Measurements from ENCODE around the gene UNC5B. TPM values are rescaled to one million over a fixed set of nuclear protein-coding genes. Genes with fewer than 3 reads are reported as not detected.

The UNC5B gene
- polyA plus RNA-seq, 1 donor (not counting 4 experiments of a cell fraction or from before 2014, with no cell fraction given) = 1.1 TPM

DNA sequence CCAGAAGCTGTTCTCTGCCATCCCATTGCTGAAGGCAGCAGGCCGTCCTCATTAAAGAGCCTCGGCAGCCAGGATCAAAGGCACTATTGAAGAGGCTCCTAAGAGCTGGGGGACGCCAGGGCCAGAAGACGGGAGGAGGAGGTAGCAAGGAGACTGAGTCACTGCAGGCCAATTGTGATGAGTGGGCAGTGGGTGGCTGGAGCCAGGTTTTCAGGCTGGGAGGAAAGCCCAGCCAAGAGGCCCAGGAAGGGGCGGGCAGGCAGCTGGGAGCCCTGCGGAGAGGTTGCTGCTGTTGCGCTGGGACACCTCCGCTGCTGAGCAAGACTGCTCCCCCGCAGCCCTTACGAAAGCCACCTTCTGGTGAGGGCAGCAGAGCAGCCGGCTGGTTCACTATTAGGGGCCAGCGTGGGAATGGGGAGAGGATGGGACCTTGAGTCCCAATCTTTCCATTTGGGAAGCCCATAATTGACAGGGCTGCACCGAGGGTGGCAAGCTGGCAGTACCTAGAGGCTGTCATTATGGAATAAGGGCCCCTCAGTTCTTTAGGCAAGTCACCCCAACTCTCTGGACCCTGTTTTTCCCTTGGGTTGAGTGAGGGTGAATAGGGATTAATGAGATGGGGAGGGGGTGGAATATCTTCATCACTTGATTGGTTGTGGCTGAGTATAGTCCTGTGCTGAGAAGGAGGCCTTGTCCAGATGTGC, 48.4 kb downstream of the UNC5B start:
- Histone ChIP-seq H3K4me2 (ENCODE audit: control insufficient read depth, extremely low read depth, insufficient read depth, low read depth, low read length) (no peak overlapping the region), H3K9ac (ENCODE audit: control insufficient read depth, extremely low read depth, insufficient read depth, low read length) (no peak overlapping the region)
- no peak for DNase-seq (ENCODE audit: low read depth, low spot score)

DNA sequence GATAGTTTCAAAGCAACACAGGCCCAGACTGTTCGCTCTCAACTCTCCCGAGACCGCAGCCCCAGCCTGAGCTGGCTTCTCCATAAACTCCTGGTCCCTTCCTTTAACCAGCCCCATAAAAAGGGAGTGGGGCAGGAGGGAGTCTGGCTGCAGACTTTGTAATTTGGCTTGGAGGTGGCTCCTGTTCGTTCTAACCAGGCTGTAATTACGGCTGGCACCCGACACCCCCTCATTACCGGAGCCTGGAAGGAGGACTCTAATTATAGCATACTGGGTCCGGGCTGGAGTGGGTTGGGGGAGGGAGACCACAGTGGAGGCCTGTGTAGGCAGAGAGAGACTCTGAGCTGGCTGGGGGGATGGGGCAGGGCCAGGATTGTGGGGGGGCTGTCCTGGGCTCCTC, 49.7 kb downstream of the UNC5B start:
- no peaks in the 10 kb centered on the region for H4K20me1 ChIP-seq (ENCODE audit: control insufficient read depth, extremely low read depth, insufficient read depth, low read length)
- H3K27me3 ChIP-seq (ENCODE audit: control insufficient read depth, extremely low read depth, insufficient read depth, low read length) = no peaks in the 10 kb centered on the region
- no peaks in the 10 kb centered on the region for H3K79me2 ChIP-seq (ENCODE audit: control insufficient read depth, insufficient read depth, low read length)
- no peak overlapping the region for H3K4me2 ChIP-seq (ENCODE audit: control insufficient read depth, extremely low read depth, insufficient read depth, low read depth, low read length)
- TF ChIP-seq, protein P1, sequence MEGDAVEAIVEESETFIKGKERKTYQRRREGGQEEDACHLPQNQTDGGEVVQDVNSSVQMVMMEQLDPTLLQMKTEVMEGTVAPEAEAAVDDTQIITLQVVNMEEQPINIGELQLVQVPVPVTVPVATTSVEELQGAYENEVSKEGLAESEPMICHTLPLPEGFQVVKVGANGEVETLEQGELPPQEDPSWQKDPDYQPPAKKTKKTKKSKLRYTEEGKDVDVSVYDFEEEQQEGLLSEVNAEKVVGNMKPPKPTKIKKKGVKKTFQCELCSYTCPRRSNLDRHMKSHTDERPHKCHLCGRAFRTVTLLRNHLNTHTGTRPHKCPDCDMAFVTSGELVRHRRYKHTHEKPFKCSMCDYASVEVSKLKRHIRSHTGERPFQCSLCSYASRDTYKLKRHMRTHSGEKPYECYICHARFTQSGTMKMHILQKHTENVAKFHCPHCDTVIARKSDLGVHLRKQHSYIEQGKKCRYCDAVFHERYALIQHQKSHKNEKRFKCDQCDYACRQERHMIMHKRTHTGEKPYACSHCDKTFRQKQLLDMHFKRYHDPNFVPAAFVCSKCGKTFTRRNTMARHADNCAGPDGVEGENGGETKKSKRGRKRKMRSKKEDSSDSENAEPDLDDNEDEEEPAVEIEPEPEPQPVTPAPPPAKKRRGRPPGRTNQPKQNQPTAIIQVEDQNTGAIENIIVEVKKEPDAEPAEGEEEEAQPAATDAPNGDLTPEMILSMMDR (optimal IDR thresholded peaks at IDR 0.05 in 1 of 3, IDR thresholded peaks at IDR 0.05 in 1 of 3, conservative IDR thresholded peaks at IDR 0.05 in 1 of 3; ENCODE audit: extremely low read depth in 1 of 3, insufficient read depth in 2 of 3, low read length in 3 of 3) = no peak
- no peak overlapping the region for H2AFZ ChIP-seq (ENCODE audit: control insufficient read depth, low read length)
- H3K9me1 ChIP-seq (ENCODE audit: control insufficient read depth, extremely low read depth, insufficient read depth, low read length) = no peaks in the 10 kb centered on the region
- H3K36me3 ChIP-seq (ENCODE audit: control insufficient read depth in 2 of 2, extremely low read depth in 1 of 2, insufficient read depth in 2 of 2, low read length in 2 of 2) = no peaks in the 10 kb centered on the region
- DNase-seq (ENCODE audit: low read depth, low spot score) (no peak), FAIRE-seq (no peak)
- H3K4me3 ChIP-seq (ENCODE audit: control insufficient read depth in 2 of 3, extremely low read depth in 1 of 3, insufficient read depth in 2 of 3, low read depth in 1 of 3, low read length in 3 of 3) = no peak overlapping the region
- dilution Hi-C loops (cut with MboI; ENCODE audit: extremely low pct_ligation_motif_present, low sequenced_read_pairs) = no loop called here
- H3K27ac ChIP-seq (ENCODE audit: control insufficient read depth, insufficient read depth, low read length) = no peak overlapping the region
- H3K9me3 ChIP-seq (ENCODE audit: control insufficient read depth, low read depth, low read length) = no peaks in the 10 kb centered on the region
- peaks cover 26% of the 10 kb centered on the region for H3K4me1 ChIP-seq (ENCODE audit: control insufficient read depth, extremely low read depth, insufficient read depth, low read length)
- no peak overlapping the region for H3K9ac ChIP-seq (ENCODE audit: control insufficient read depth, extremely low read depth, insufficient read depth, low read length)

More for the DNA sequence above, 48.4 kb downstream of the UNC5B start:
- Histone ChIP-seq H3K9me1 (ENCODE audit: control insufficient read depth, extremely low read depth, insufficient read depth, low read length) (no peaks in the 10 kb centered on the region), H3K27me3 (ENCODE audit: control insufficient read depth, extremely low read depth, insufficient read depth, low read length) (no peaks in the 10 kb centered on the region), H3K4me3 (ENCODE audit: control insufficient read depth in 2 of 3, extremely low read depth in 1 of 3, insufficient read depth in 2 of 3, low read depth in 1 of 3, low read length in 3 of 3) (no peak overlapping the region), H3K9me3 (ENCODE audit: control insufficient read depth, low read depth, low read length) (no peaks in the 10 kb centered on the region), H3K36me3 (ENCODE audit: control insufficient read depth in 2 of 2, extremely low read depth in 1 of 2, insufficient read depth in 2 of 2, low read length in 2 of 2) (no peaks in the 10 kb centered on the region), H3K27ac (ENCODE audit: control insufficient read depth, insufficient read depth, low read length) (no peak overlapping the region), H2AFZ (ENCODE audit: control insufficient read depth, low read length) (no peak overlapping the region), H3K4me1 (ENCODE audit: control insufficient read depth, extremely low read depth, insufficient read depth, low read length) (peaks cover 25% of the 10 kb centered on the region), H3K79me2 (ENCODE audit: control insufficient read depth, insufficient read depth, low read length) (no peaks in the 10 kb centered on the region), H4K20me1 (ENCODE audit: control insufficient read depth, extremely low read depth, insufficient read depth, low read length) (no peaks in the 10 kb centered on the region)
- no peak for TF ChIP-seq EZH2 (IDR thresholded peaks at IDR 0.05; ENCODE audit: low read length)
- TF ChIP-seq, protein P1 (optimal IDR thresholded peaks at IDR 0.05 in 1 of 3, IDR thresholded peaks at IDR 0.05 in 1 of 3, conservative IDR thresholded peaks at IDR 0.05 in 1 of 3; ENCODE audit: extremely low read depth in 1 of 3, insufficient read depth in 2 of 3, low read length in 3 of 3) = no peak
- dilution Hi-C loops (cut with MboI; ENCODE audit: extremely low pct_ligation_motif_present, low sequenced_read_pairs) = no loop called here
- no peak for FAIRE-seq
